ENCODE measurements around the gene LGALS3. TPM values are rescaled to one million over a fixed set of nuclear protein-coding genes. Genes with fewer than 3 reads are reported as not detected.

LGALS3 gene
- total RNA-seq, 1 donor from 2014 or later, result 351 TPM

- peaks cover 97% of the 10 kb centered on the region for H3K36me3 ChIP-seq
- intact Hi-C loops (cut with DNase I), result no loop called here
- no peak for ATAC-seq
Observed at GRCh38 chr14:55142466-55142865, 13.4 kb downstream of the LGALS3 start.

GRCh38 chr14:55146425-55146824 lies 17.4 kb downstream of the LGALS3 start:
- no peak overlapping the region for H3K27ac ChIP-seq
- no peaks in the 10 kb centered on the region for H3K9me3 ChIP-seq
- intact Hi-C loops (cut with DNase I), result no loop called here
- no peak overlapping the region for H3K4me3 ChIP-seq
- DNase-seq, result no peak
- no peaks in the 10 kb centered on the region for H3K4me1 ChIP-seq
- TF ChIP-seq CTCF (IDR thresholded peaks at IDR 0.05), result no peak
- no peak for ATAC-seq
- H3K36me3 ChIP-seq, result peaks cover 57% of the 10 kb centered on the region
- no peaks in the 10 kb centered on the region for H3K27me3 ChIP-seq

More at GRCh38 chr14:55142466-55142865, 13.4 kb downstream of the LGALS3 start:
- DNase-seq, result no peak
- H3K27me3 ChIP-seq, result no peaks in the 10 kb centered on the region
- no peak for TF ChIP-seq CTCF (IDR thresholded peaks at IDR 0.05)
- H3K4me1 ChIP-seq, result peaks cover 15% of the 10 kb centered on the region
- H3K27ac ChIP-seq, result no peak overlapping the region
- no peak overlapping the region for H3K4me3 ChIP-seq
- H3K9me3 ChIP-seq, result no peaks in the 10 kb centered on the region

- ATAC-seq (no peak), DNase-seq (no peak)
- no peaks in the 10 kb centered on the region for H3K4me1 ChIP-seq
- H3K27ac ChIP-seq, result no peak overlapping the region
- no peaks in the 10 kb centered on the region for H3K27me3 ChIP-seq
- TF ChIP-seq CTCF (IDR thresholded peaks at IDR 0.05), result no peak
- H3K36me3 ChIP-seq, result peaks cover 6% of the 10 kb centered on the region
- intact Hi-C loops (cut with DNase I), result no loop called here
- H3K4me3 ChIP-seq, result no peak overlapping the region
- H3K9me3 ChIP-seq, result no peaks in the 10 kb centered on the region
Observed at GRCh38 chr14:55151601-55152000, 22.5 kb downstream of the LGALS3 start.

- Histone ChIP-seq H3K27ac (no peak overlapping the region), H3K4me3 (no peak overlapping the region), H3K4me1 (no peaks in the 10 kb centered on the region), H3K9me3 (no peaks in the 10 kb centered on the region), H3K27me3 (no peaks in the 10 kb centered on the region), H3K36me3 (no peaks in the 10 kb centered on the region)
- intact Hi-C loops (cut with DNase I), result no loop called here
- ATAC-seq, result no peak
- TF ChIP-seq CTCF (IDR thresholded peaks at IDR 0.05), result no peak
- no peak for DNase-seq
Observed at GRCh38 chr14:55152052-55152753, 23.2 kb downstream of the LGALS3 start.

GRCh38 chr14:55153951-55154350 lies 24.9 kb downstream of the LGALS3 start:
- no peak for TF ChIP-seq CTCF (IDR thresholded peaks at IDR 0.05)

More at GRCh38 chr14:55153951-55154350, 24.9 kb downstream of the LGALS3 start:
- H3K4me3 ChIP-seq, result no peak overlapping the region
- no peaks in the 10 kb centered on the region for H3K4me1 ChIP-seq
- no peaks in the 10 kb centered on the region for H3K27me3 ChIP-seq
- H3K27ac ChIP-seq, result no peak overlapping the region
- intact Hi-C loops (cut with DNase I), result no loop called here
- no peaks in the 10 kb centered on the region for H3K9me3 ChIP-seq
- H3K36me3 ChIP-seq, result no peaks in the 10 kb centered on the region
- ATAC-seq (no peak), DNase-seq (no peak)

Data from upper lobe of right lung (tissue), 1 donor.